ENCODE data around the gene SIK3. TPM values are rescaled to one million over a fixed set of nuclear protein-coding genes. Genes with fewer than 3 reads are reported as not detected.

The SIK3 gene
- total RNA-seq, 2 donors from 2014 or later: 37.2 to 43.5 TPM

- Histone ChIP-seq H3K4me3 (ENCODE audit: low read length) (no peak overlapping the region), H3K36me3 (ENCODE audit: control insufficient read depth, insufficient read depth, low read length) (no peaks in the 10 kb centered on the region), H3K4me1 (ENCODE audit: control insufficient read depth, insufficient read depth, low read length) (peaks cover 3% of the 10 kb centered on the region), H3K27me3 (ENCODE audit: control insufficient read depth, insufficient read depth, low read length, poor library complexity, severe bottlenecking) (no peaks in the 10 kb centered on the region), H3K9ac (ENCODE audit: extremely low read depth, low read length, poor library complexity, severe bottlenecking) (no peak overlapping the region), H3K27ac (ENCODE audit: low read depth, low read length) (no peak overlapping the region), H3K9me3 (ENCODE audit: control insufficient read depth, low read length) (no peaks in the 10 kb centered on the region)
- no peak for DNase-seq
- peaks cover 3% of the 10 kb centered on the region for H3K36me3 Mint-ChIP-seq (ENCODE audit: low read depth)
- H3K27me3 Mint-ChIP-seq (ENCODE audit: insufficient read depth): no peaks in the 10 kb centered on the region
- H3K4me1 Mint-ChIP-seq: peaks cover 16% of the 10 kb centered on the region
- no peak for TF ChIP-seq CTCF (conservative IDR thresholded peaks at IDR 0.05)
- no peaks in the 10 kb centered on the region for H3K9me3 Mint-ChIP-seq
- H3K4me3 Mint-ChIP-seq: no peak overlapping the region
- WGBS, 2 experiments (ENCODE audit: insufficient coverage in 1 of 2, insufficient read length in 1 of 2): 94 to 100% methylated on average over 2 to 4 of the region's 4 CpGs
- H3K27ac Mint-ChIP-seq: no peak overlapping the region
Observed at GRCh38 chr11:116981266-116981885, 116.9 kb downstream of the SIK3 start.

- H3K4me1 ChIP-seq (ENCODE audit: control insufficient read depth, insufficient read depth, low read length): peaks cover 3% of the 10 kb centered on the region
- DNase-seq: no peak
- 79 to 89% methylated on average over 7 of the region's 7 CpGs for WGBS, 2 experiments (ENCODE audit: insufficient coverage in 1 of 2, insufficient read length in 1 of 2)
- TF ChIP-seq CTCF (conservative IDR thresholded peaks at IDR 0.05): no peak
- Mint-ChIP-seq H3K4me3 (no peak overlapping the region), H3K9me3 (no peaks in the 10 kb centered on the region), H3K27me3 (ENCODE audit: insufficient read depth) (no peaks in the 10 kb centered on the region), H3K27ac (peak overlapping the region; percentile 37), H3K36me3 (ENCODE audit: low read depth) (peaks cover 4% of the 10 kb centered on the region), H3K4me1 (peaks cover 14% of the 10 kb centered on the region)
- no peaks in the 10 kb centered on the region for H3K9me3 ChIP-seq (ENCODE audit: control insufficient read depth, low read length)
- H3K27ac ChIP-seq (ENCODE audit: low read depth, low read length): no peak overlapping the region
- no peak overlapping the region for H3K9ac ChIP-seq (ENCODE audit: extremely low read depth, low read length, poor library complexity, severe bottlenecking)
- H3K4me3 ChIP-seq (ENCODE audit: low read length): no peak overlapping the region
- no peaks in the 10 kb centered on the region for H3K36me3 ChIP-seq (ENCODE audit: control insufficient read depth, insufficient read depth, low read length)
- H3K27me3 ChIP-seq (ENCODE audit: control insufficient read depth, insufficient read depth, low read length, poor library complexity, severe bottlenecking): no peaks in the 10 kb centered on the region
Observed at GRCh38 chr11:116980136-116980793, 118.0 kb downstream of the SIK3 start.

- peaks cover 4% of the 10 kb centered on the region for H3K36me3 Mint-ChIP-seq (ENCODE audit: low read depth)
- H3K27ac ChIP-seq (ENCODE audit: low read depth, low read length): peak overlapping the region; percentile 6
Observed at GRCh38 chr11:116976941-116977570, 121.2 kb downstream of the SIK3 start.

More at GRCh38 chr11:116976941-116977570, 121.2 kb downstream of the SIK3 start:
- H3K4me3 Mint-ChIP-seq: no peak overlapping the region
- H3K9me3 ChIP-seq (ENCODE audit: control insufficient read depth, low read length): no peaks in the 10 kb centered on the region
- H3K4me1 Mint-ChIP-seq: peaks cover 34% of the 10 kb centered on the region
- peaks cover 6% of the 10 kb centered on the region for H3K4me1 ChIP-seq (ENCODE audit: control insufficient read depth, insufficient read depth, low read length)
- H3K9me3 Mint-ChIP-seq: no peaks in the 10 kb centered on the region
- WGBS, 2 experiments (ENCODE audit: insufficient coverage in 1 of 2, insufficient read length in 1 of 2): 81 to 84% methylated on average over 3 to 5 of the region's 5 CpGs
- H3K27ac Mint-ChIP-seq: no peak overlapping the region
- TF ChIP-seq CTCF (conservative IDR thresholded peaks at IDR 0.05): no peak
- H3K9ac ChIP-seq (ENCODE audit: extremely low read depth, low read length, poor library complexity, severe bottlenecking): no peak overlapping the region
- no peak overlapping the region for H3K4me3 ChIP-seq (ENCODE audit: low read length)
- H3K27me3 Mint-ChIP-seq (ENCODE audit: insufficient read depth): no peaks in the 10 kb centered on the region
- H3K27me3 ChIP-seq (ENCODE audit: control insufficient read depth, insufficient read depth, low read length, poor library complexity, severe bottlenecking): no peaks in the 10 kb centered on the region
- DNase-seq: no peak
- H3K36me3 ChIP-seq (ENCODE audit: control insufficient read depth, insufficient read depth, low read length): no peaks in the 10 kb centered on the region
